IPS DF 4.7 (cell line): ENCODE data around the gene XIRP1.
"Not testable (repeated sequence)": the region's sequence is repeated elsewhere in the genome, so short reads cannot be mapped to it uniquely, and the experiment has no call there.

Experiments used
- DNase-seq: peaks from one replicate; pipeline ENCODE4 v3.0.0-alpha.2; 2013; ENCODE audit warnings: low spot score; ENCODE audit errors: extremely low read depth

Gene XIRP1

GRCh38 chr3:39192490-39193092 is at the start of gene XIRP1:
XIRP1 (minus strand) TSS chr3:39192595; CDS start chr3:39189445, 3,150 bp downstream.
- no peak for DNase-seq

- DNase-seq = no peak
These were observed 49.2 kb upstream of the XIRP1 start for GRCh38 chr3:39241561-39241960.

GRCh38 chr3:39237027-39237426 is 44.6 kb upstream of the XIRP1 start:
- DNase-seq = no peak

GRCh38 chr3:39234651-39235050 is 42.3 kb upstream of the XIRP1 start:
- DNase-seq = no peak

- DNase-seq = no peak
These were observed 40.5 kb upstream of the XIRP1 start for GRCh38 chr3:39232859-39233258.

- DNase-seq = no peak
These were observed 38.1 kb upstream of the XIRP1 start for GRCh38 chr3:39230453-39230852.

- DNase-seq = no peak
These were observed 36.1 kb upstream of the XIRP1 start for GRCh38 chr3:39228496-39228895.

- not testable (repeated sequence) for DNase-seq
These were observed 35.2 kb upstream of the XIRP1 start for GRCh38 chr3:39227596-39227995.

- no peak for DNase-seq
These were observed 33.8 kb upstream of the XIRP1 start for GRCh38 chr3:39226106-39226741.

- no peak for DNase-seq
These were observed 31.9 kb upstream of the XIRP1 start for GRCh38 chr3:39224288-39224687.

GRCh38 chr3:39222939-39223338 is 30.5 kb upstream of the XIRP1 start:
- no peak for DNase-seq

- no peak for DNase-seq
These were observed 30.1 kb upstream of the XIRP1 start for GRCh38 chr3:39222462-39222861.

- no peak for DNase-seq
These were observed 28.7 kb upstream of the XIRP1 start for GRCh38 chr3:39221141-39221530.

GRCh38 chr3:39220407-39221140 is 28.2 kb upstream of the XIRP1 start:
- no peak for DNase-seq

- no peak for DNase-seq
These were observed 27.3 kb upstream of the XIRP1 start for GRCh38 chr3:39219702-39220101.

GRCh38 chr3:39216176-39216790 is 23.9 kb upstream of the XIRP1 start:
- no peak for DNase-seq

- DNase-seq = no peak
These were observed 21.2 kb upstream of the XIRP1 start for GRCh38 chr3:39213613-39214012.

- no peak for DNase-seq
These were observed 20.3 kb upstream of the XIRP1 start for GRCh38 chr3:39212665-39213064.

- no peak for DNase-seq
These were observed 19.1 kb upstream of the XIRP1 start for GRCh38 chr3:39211332-39212130.

- DNase-seq = no peak
These were observed 17.7 kb upstream of the XIRP1 start for GRCh38 chr3:39210078-39210477.

GRCh38 chr3:39209329-39209970 is 17.1 kb upstream of the XIRP1 start:
- no peak for DNase-seq
